Smooth muscle cell (in vitro differentiated cells): ENCODE measurements around the gene SLC2A4RG. TPM values are rescaled to one million over a fixed set of nuclear protein-coding genes. Genes with fewer than 3 reads are reported as not detected.

Experiments
- DNase-seq: peaks from one replicate; lab custom pipeline; 2025; ENCODE audit not compliant: unreplicated experiment; lab: John Stamatoyannopoulos, UW
- H2AFZ ChIP-seq: fragments of 200-600 bp; sonication (generic); 2 replicates; pipeline ENCODE4 v1.6.0; 2016; ENCODE audit warnings: antibody characterized with exemption, low read depth, mild to moderate bottlenecking
- H3F3A ChIP-seq: fragments of 200-600 bp; sonication (generic); 2 replicates; pipeline ENCODE4 v1.6.0; 2017; ENCODE audit warnings: antibody characterized with exemption, low read depth
- H3K27ac ChIP-seq: fragments of 200-600 bp; sonication (generic); 2 replicates; pipeline ENCODE4 v1.5.1; 2016; ENCODE audit warnings: low read depth, mild to moderate bottlenecking
- H3K27me3 ChIP-seq: fragments of 200-600 bp; sonication (generic); 2 replicates; pipeline ENCODE4 v1.6.1; 2016; ENCODE audit warnings: low read depth, mild to moderate bottlenecking
- H3K36me3 ChIP-seq: fragments of 200-600 bp; sonication (generic); 2 replicates; pipeline ENCODE4 v1.5.1; 2016; ENCODE audit warnings: low read depth
- H3K4me1 ChIP-seq: fragments of 200-600 bp; sonication (generic); 2 replicates; pipeline ENCODE4 v1.5.1; 2016; ENCODE audit warnings: low read depth
- H3K4me2 ChIP-seq: fragments of 200-600 bp; sonication (generic); 2 replicates; pipeline ENCODE4 v1.6.0; 2016; ENCODE audit warnings: mild to moderate bottlenecking
- H3K4me3 ChIP-seq: fragments of 200-600 bp; sonication (generic); 2 replicates; pipeline ENCODE4 v1.5.1; 2016; ENCODE audit warnings: mild to moderate bottlenecking
- H3K79me2 ChIP-seq: fragments of 200-600 bp; sonication (generic); 2 replicates; pipeline ENCODE4 v1.6.0; 2016; ENCODE audit warnings: low read depth, mild to moderate bottlenecking
- H3K9ac ChIP-seq: fragments of 200-600 bp; sonication (generic); 2 replicates; pipeline ENCODE4 v1.6.0; 2016; ENCODE audit warnings: low read depth
- H3K9me3 ChIP-seq: fragments of 200-600 bp; sonication (generic); replicated peaks from 2 replicates; pipeline ENCODE4 v1.5.1; 2016; ENCODE audit warnings: low read depth
- H4K20me1 ChIP-seq: fragments of 200-600 bp; sonication (generic); 2 replicates; pipeline ENCODE4 v1.6.0; 2016; ENCODE audit warnings: low read depth
- CTCF ChIP-seq: fragments of 200-600 bp; sonication (generic); IDR thresholded peaks from 2 replicates; pipeline ENCODE4 v1.5.1; 2017; ENCODE audit warnings: borderline replicate concordance, mild to moderate bottlenecking, antibody characterized with exemption; ENCODE audit not compliant: insufficient read depth, poor library complexity, severe bottlenecking
- WGBS: methylation state at CpG from one replicate; pipeline ENCODE4 v1.1.7; 2016; ENCODE audit warnings: low lambda C conversion rate; 5-methylcytosine and 5-hydroxymethylcytosine counted together
- polyA plus RNA-seq: library from polyadenylated mRNA; unstranded; fragments of >200 nt; fragmentation: Nextera tagmentation; extraction: Ambion mirVana; gene quantifications from 2 replicates; pipeline ENCODE4 v1.2.1, GENCODE V29; 2016
- total RNA-seq: library from RNA; depleted of rRNA; stranded (reverse); fragments of >200 nt; gene quantifications from 2 replicates; pipeline ENCODE4 v1.2.3, GENCODE V29; 2014

Gene SLC2A4RG
- total RNA-seq (24.4 and 43.7 TPM in 2 replicates), polyA plus RNA-seq (45.6 and 58.4 TPM in 2 replicates)

- Histone ChIP-seq H3K27ac (peak within 1 kb of the TSS; percentile 60), H3K36me3 (no peaks in the 10 kb centered on the region), H3K79me2 (no peaks in the 10 kb centered on the region), H3K4me1 (peaks cover 30% of the 10 kb centered on the region), H3K4me2 (peak within 1 kb of the TSS; percentile 96), H2AFZ (no peak within 1 kb of the TSS), H3K4me3 (peak within 1 kb of the TSS; percentile 83), H3K9me3 (no peaks in the 10 kb centered on the region), H3K27me3 (no peaks in the 10 kb centered on the region), H3F3A (peaks cover 24% of the 10 kb centered on the region), H4K20me1 (peaks cover 42% of the 10 kb centered on the region), H3K9ac (peak within 1 kb of the TSS; percentile 66)
- TF ChIP-seq CTCF: no peak
- WGBS: 2% methylated on average over 48 of the region's 136 CpGs
- DNase-seq: no peak
Measured at GRCh38 chr20:63739130-63740069, at the start of gene SLC2A4RG. Gene SLC2A4RG (plus strand): TSS chr20:63739776. CDS start chr20:63739913, 137 bp downstream.

- H3K9me3 ChIP-seq: no peaks in the 10 kb centered on the region
- WGBS: 91% methylated on average over 21 of the region's 40 CpGs
- H3K27ac ChIP-seq: no peak overlapping the region
- H3K9ac ChIP-seq: no peak overlapping the region
- no peak overlapping the region for H2AFZ ChIP-seq
- no peaks in the 10 kb centered on the region for H3K79me2 ChIP-seq
- no peak for DNase-seq
- H3K4me2 ChIP-seq: no peak overlapping the region
- no peaks in the 10 kb centered on the region for H4K20me1 ChIP-seq
- no peak for TF ChIP-seq CTCF
- H3K4me1 ChIP-seq: no peaks in the 10 kb centered on the region
- H3K27me3 ChIP-seq: no peaks in the 10 kb centered on the region
- no peaks in the 10 kb centered on the region for H3F3A ChIP-seq
- no peaks in the 10 kb centered on the region for H3K36me3 ChIP-seq
- no peak overlapping the region for H3K4me3 ChIP-seq
Measured at GRCh38 chr20:63690003-63690897, 49.3 kb upstream of the SLC2A4RG start.

- no peaks in the 10 kb centered on the region for H4K20me1 ChIP-seq
- no peaks in the 10 kb centered on the region for H3K4me1 ChIP-seq
- no peak overlapping the region for H3K4me3 ChIP-seq
- no peak overlapping the region for H3K9ac ChIP-seq
- no peak for TF ChIP-seq CTCF
- H3K79me2 ChIP-seq: no peaks in the 10 kb centered on the region
- no peak for DNase-seq
- no peak overlapping the region for H3K27ac ChIP-seq
- no peak overlapping the region for H2AFZ ChIP-seq
- H3K4me2 ChIP-seq: no peak overlapping the region
- WGBS: 94% methylated on average over 22 of the region's 24 CpGs
- no peaks in the 10 kb centered on the region for H3K27me3 ChIP-seq
- H3K9me3 ChIP-seq: no peaks in the 10 kb centered on the region
- no peaks in the 10 kb centered on the region for H3K36me3 ChIP-seq
- H3F3A ChIP-seq: no peaks in the 10 kb centered on the region
Measured at GRCh38 chr20:63690898-63691710, 48.5 kb upstream of the SLC2A4RG start.
